Left colon (tissue), 2 donors: Measurements from ENCODE around the gene DAP. TPM values are rescaled to one million over a fixed set of nuclear protein-coding genes. Genes with fewer than 3 reads are reported as not detected.
A peak's percentile ranks its signal among the peaks of the same experiment; 100 is the strongest.

ENCODE experiments used
- ATAC-seq: fragments of 200-7000 bp; cut with Tn5 transposase; one replicate; pipeline ENCODE4 v1.9.1; 2020; ENCODE audit warnings: mild to moderate bottlenecking, moderate library complexity
- DNase-seq, 2 donors: peaks; one replicate each; pipeline ENCODE4 v3.0.0-alpha.2; 2020
- intact Hi-C, 2 donors: fragments of 100-400 bp; cut with DNase I in 1 of 2; cut with micrococcal nuclease in 1 of 2; formaldehyde crosslinking; loops; one replicate each; pipeline versions ENCODE4 v1.11.2 to v1.14.0; 2022; cut with DNase I, micrococcal nuclease
- total RNA-seq, 2 donors: library from RNA; stranded (reverse); fragmentation: NEBNext Ultra II Directional; extraction: Animal tissue kit (Norgen Biotek cat#: 25700); gene quantifications; one replicate each; pipeline ENCODE4 v1.2.1, GENCODE V29; 2021
- donor health status: DM: no; HTN: no; CAD: no.
- donor health status: DM: yes; HTN: yes; CAD: no.

DAP gene
- total RNA-seq, 2 donors from 2014 or later: 125 TPM

DNA sequence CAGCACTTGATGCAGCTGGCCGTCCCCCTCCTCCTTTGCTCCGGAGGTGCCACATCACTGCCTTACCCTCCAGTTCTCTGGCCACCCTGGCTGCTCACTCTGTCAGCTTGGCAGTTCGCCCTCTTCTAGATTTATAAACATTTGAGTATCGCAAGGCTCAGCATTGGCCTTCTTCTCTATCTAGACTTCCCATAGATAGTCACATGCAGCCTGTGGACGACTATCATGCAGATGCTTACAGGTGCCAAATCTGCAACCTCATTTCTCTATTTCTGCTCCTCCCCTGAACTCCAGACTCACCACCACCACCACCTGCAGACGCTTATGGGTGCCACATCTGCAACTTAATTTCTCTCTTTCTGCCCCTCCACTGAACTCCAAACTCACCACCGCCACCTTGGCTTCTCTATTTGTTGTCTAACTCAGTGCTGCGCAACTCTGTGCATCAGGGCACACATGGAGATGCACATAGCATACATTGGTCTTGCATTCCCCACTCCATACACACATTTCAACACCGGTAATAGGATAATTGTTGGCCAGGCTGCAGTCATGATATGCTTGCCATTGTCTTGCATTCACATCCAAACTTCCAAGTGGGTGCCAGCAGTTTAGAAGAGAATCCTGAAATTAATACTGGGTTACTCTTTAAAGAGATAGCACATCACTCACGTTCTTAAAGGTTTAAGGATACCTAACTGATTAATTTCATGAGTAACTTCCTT, 1.9 kb upstream of the DAP start:
- no peak for DNase-seq
- no peak for ATAC-seq
- intact Hi-C loops: no loop called here

DNA sequence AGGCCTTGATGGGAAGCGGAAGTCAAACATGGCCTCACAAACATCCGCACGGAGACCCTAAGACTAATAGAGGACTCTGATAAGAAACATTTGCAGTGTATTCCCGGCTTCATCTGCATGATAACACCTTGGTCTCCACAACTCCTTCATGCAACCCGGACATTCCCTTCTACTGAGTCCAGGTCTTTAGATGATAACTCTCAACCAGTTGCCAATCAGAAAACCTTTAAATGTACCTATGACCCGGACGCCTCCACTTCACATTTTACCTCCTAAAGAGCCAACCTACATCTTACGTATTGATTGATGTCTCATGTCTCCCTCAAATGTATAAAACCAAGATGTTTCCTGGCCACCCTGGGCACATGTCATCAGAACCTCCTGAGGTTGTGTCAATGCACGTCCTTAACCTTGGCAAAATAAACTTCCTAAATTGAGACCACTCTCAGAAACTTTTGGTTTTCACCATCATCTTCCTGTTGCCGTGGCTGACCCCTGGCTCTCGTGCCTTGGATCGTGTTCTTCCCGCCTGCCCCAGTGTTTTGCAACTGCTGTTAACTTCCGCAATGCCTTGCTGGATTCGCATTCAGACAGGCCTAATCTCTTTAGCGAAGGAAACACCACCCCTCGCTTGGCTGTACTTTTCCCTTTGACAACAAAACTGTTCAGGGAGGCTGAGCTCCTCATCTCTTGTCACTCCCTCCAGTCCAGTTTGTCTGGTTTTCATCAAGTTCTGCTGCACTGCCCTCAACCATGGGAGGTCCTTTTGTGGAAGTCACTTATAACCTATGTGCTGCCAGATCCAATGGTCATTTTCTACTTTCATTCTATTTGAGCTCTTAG, 1.1 kb upstream of the DAP start:
- ATAC-seq: no peak
- intact Hi-C loops: no loop called here

DNA sequence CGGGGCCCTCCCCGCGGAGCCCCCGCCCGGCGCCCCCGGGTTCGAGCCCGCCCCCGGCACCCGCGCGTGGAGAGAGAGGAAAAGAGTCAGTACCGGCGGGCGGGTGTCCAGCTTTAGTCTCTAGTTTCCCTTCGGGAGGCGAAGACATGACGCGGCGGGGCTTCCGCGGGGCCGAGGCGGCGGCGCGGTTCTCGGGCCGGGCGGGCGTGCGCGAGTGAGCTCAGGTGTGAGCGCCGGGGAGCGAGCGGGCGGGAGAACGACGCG, 181 bp downstream of the DAP start:
- no peak for ATAC-seq
- intact Hi-C loops: no loop called here
- DNase-seq: no peak

More for the DNA sequence above, 1.1 kb upstream of the DAP start:
- DNase-seq: peak in 1 of 2 donors; percentile 49

DNA sequence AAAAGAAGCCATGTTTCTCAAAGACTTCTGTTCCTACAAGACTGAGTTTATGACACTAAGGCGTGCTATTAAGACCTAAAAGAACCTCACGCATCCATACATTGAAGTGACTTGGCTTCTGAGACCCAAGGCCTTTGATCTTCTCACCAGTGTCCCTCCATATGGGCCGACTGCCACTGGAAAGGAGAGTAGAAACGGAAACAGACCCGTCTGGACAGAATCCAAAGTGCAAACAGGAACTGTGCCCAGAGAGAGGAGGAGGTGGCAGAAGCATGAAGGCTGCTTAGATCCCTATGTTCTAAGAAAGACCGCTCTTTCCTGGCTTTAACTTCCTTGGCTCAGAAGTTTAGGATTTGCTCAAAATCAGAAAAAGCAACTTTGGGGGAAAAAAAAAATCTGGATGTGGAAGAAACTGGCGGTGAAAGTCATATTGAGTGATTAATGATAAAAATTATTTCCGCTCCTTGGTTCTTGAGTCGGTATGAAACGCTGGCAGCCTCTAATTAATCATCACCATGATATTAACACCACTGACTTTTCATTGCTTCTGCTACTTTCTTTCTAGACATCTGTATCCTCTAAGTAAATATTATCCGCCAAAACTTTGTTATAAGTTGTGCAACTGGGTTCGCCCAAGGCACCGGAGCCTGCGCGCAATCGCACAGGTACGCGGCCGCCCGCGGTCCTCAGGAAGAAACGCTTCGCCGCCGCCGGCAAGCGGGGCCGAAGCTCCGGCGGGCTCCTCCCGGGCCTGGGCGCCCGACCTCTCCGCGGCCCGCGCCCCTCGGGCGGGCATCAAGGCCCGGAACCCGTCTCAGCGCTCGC, 726 bp downstream of the DAP start:
- peak; percentile 66 for ATAC-seq
- intact Hi-C loops: no loop called here
- DNase-seq: peak; percentile 65 to 69

DNA sequence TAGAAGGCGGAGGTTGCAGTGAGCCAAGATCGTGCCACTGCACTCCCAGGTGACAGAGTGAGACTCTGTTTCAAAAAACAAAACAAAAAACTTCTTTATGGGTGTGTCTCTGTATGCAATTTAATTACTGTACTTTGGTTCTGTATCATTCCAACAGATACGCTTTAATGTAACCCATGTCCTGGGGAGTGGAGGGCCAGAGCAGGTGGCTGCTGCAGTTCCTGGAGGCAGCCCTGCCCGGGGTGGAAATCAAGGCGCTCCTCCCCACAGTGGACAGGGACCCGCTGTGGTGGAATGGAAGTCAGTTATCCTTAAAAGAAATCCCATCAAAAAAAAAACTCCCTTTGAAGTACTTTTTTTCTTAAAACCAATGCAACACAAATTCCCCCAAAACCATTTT, 1.9 kb downstream of the DAP start:
- DNase-seq (peak; percentile 62 to 71), ATAC-seq (peak; percentile 73)
- intact Hi-C loops: no loop called here

DNA sequence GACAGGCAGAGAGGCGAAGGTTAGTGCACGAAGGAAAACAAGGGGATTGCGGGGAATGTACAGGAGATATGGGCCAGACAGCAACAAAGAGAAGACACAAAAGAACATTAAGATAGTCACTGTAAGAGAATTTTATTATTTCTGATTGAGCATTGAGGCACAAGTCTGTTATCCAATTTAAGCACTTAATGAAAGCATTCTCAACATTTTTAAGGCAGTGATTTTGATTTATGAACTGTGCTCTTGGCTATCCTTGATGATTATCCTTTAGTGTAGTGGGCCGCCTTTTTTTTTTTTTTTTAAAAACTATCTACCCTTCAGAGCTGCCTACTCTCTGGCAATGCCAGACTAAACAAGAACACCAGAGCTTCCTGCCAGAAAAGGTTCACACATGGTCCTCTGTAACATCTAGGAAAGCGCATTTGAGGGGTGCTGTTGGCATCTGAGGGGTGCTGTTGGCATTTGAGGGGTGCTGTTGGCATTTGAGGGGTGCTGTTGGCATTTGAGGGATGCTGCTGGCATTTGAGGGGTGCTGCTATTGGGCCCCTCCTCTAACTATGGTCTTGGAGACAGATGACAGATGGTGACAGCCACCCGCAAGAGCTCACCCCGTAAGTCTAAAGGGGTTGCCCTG, 3.0 kb downstream of the DAP start:
- DNase-seq: no peak
- intact Hi-C loops: no loop called here

DNA sequence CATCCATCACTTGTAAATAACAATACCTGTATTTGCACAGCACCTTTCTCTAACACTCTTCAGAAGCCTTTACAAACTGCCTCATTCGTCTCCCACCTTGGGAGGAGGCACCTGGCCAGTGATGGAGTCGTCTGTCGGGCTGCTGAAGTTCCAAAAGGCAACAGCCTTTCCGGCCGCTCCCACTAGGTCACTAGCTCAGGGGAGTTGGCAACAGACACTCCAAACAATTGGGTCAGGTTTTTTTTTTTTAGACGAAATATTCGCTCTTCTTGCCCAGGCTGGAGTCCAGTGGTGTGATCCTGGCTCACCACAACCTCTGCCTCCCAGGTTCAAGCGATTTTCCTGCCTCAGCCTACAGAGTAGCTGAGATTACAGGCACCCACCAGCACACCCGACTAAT, 4.0 kb downstream of the DAP start:
- intact Hi-C loops: no loop called here
- ATAC-seq (no peak), DNase-seq (no peak)

More for the DNA sequence above, 3.0 kb downstream of the DAP start:
- no peak for ATAC-seq

DNA sequence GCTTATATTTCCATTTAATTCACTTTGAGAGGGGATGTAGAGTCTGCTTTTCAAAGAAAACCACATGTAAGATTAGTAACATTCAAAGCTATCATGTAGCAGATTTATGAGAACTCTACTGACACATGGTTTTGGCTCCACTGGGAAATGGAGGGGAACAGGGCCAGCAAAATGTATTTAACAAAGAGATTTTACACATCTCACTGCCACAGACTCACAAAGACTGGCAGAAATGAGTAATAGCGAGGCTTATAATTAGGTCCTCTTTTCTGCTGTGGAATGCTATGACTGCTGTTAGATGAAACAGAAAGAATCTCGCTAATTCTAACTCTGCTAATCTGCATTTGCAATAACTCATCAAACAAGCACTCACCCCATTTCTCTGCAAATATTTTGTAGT, 4.5 kb downstream of the DAP start:
- intact Hi-C loops: no loop called here
- no peak for DNase-seq
- ATAC-seq: no peak

DNA sequence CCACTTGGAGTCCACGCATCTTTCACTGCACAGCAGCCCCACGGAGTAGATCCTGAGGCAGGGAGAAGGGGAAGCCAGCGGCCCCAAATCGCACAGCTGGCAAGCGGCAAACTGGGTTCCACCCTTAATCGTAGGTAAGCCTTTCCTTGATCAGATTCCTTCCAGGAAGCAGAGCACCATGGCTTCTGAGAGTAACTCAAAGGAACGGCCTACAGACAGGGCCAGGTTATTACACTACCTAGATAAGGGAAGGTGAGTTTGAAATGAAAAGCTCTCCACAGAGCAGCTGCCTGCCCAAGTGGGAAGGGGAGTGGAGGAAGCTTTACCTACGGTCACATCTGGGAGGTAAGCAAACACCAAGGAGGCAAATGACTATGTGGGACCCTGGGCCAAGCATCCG, 7.9 kb downstream of the DAP start:
- DNase-seq: no peak
- peak; percentile 50 for ATAC-seq
- intact Hi-C loops: no loop called here

DNA sequence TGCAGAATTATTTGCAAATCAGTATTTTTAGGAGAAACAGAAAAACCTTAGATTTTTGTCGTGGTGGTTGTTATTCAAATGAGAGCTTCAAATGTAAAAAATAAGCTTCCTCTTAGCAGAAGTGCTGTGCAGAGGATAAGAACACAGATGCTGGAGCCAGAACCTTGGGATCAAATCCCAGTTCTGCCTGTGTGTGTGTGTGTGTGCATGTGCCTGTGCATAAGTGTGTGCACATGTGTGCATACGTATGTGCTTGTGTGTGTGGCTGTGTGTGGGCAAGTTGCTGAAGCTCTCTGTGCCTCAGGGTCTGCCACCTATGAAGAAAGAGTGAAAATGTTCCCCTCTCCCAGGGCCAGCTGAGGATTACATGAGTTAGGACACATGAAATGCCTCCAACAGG, 8.6 kb downstream of the DAP start:
- ATAC-seq: no peak
- intact Hi-C loops: no loop called here
- DNase-seq: no peak

DNA sequence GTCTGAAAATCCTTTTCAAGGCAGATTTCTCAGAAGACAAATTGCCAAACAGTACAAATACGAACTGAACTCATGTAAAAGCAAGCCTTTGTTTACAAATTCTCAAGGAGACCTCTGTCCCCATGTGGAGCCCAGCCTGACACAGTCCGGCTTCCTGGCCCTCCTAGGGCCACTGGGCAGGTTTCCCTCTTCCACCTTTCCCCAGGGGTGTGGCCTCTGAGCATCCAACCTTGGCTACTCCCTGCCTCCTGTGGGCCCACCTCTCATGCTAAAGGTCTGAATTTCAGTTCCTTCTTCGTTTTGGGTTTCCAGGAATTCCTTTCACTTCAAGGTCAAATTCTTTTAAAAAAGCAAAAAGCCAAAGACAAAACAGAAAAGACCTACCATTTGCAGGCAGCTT, 10.1 kb downstream of the DAP start:
- ATAC-seq (no peak), DNase-seq (no peak)
- intact Hi-C loops: no loop called here

DNA sequence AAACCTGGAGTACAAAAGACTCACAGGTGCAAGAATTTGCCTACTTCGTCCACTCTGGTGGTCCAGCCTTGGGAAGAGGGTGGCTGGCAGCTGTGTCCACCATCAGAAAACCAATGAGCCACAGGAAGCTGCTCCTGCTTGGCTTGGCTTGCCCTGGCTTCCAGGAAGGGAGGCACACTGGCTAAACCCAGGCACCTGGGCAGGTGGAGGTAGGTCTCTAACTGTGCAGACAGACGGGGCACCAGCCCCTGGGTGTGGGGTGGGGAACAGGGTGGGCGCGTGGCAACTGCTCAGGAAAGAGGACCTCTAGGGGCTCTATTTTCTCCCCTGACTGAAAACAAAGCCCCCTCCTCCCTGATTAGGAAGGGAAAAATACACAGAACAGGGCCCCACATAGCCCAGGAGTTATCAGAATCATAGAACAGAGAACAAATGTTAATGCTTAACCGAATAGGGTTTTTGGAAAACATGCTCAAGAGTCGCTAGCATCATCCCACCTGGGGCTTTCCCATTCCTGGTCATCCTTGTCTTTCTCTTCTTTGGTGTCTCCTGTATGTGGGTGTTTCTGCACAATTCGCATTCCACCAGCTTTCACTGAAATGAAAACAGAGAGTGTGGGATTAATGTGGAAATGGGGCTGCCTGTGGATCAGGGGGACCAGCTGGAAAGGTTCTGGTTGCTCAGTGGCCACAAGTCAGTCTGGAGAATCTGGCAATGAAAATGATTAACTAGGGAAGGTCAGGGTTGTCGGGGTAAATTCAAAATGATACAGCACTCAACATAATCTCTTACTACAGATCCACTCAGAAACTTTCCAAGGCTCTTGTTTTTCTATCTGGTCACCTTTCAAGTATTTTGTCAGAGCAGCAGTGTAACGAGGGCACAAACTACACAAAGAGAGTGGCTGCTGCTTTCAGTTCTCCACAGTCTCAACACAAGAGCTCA, 13.1 kb downstream of the DAP start:
- ATAC-seq: peak; percentile 36

DNA sequence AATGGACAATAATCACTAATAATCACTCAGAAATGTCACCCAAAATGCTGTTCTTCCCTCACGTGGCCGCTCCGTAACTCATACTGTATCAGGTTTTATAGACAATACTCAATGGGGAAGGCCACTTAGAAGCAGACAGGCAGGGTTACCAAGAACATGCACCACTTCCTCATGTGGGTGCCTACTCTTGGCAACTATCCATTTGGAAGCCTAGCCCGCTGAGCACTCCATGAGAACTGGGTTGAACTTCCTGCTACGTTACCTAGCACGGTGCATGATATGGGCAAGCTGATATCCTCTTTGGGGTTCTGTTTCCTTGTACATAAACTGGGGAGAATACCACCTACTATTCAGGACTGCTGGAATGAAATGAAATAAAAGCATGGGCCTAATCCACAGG, 14.3 kb downstream of the DAP start:
- ATAC-seq (peak; percentile 98), DNase-seq (peak; percentile 55 to 83)
- intact Hi-C loops: no loop called here

More for the DNA sequence above, 13.1 kb downstream of the DAP start:
- DNase-seq: no peak
- intact Hi-C loops: no loop called here

DNA sequence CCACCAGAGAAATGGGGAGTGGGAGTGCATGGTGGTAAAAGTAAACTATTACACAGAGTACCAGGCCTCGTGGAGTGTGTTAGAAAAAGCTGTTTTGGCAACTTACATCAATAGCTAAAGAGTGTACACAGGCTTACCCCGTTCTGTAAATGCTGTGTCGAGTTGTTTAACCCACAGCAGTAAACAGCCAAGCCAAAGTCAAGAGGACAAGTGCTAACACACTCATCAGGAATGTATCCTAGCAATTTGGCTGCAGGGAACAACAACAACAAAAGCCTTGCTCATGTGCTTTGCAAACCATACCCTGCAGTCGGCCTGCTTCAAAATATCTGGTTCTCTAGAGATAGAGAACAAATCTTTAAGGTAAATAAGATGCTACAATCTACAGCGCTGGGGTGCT, 15.9 kb downstream of the DAP start:
- DNase-seq (no peak), ATAC-seq (no peak)
- intact Hi-C loops: no loop called here

DNA sequence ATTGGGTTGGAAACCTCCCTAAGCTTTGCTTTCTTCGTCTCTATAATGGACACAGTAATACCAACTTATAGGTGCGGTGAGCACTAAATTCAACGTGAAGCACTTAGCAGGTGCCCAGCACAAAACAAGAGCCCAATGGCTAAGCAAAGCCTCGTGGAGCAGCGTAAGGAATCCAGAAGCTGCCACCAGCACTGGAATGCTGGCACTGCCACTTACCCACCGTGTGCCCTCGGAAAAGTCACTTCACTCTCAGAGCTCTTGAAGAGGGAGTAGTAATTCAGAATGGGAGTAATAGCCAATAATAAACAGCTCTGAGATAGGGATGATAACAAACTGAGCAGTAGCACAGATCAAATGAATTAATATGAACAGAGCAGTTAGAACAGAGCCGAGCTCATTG, 16.4 kb downstream of the DAP start:
- ATAC-seq (no peak), DNase-seq (no peak)
- intact Hi-C loops: no loop called here

DNA sequence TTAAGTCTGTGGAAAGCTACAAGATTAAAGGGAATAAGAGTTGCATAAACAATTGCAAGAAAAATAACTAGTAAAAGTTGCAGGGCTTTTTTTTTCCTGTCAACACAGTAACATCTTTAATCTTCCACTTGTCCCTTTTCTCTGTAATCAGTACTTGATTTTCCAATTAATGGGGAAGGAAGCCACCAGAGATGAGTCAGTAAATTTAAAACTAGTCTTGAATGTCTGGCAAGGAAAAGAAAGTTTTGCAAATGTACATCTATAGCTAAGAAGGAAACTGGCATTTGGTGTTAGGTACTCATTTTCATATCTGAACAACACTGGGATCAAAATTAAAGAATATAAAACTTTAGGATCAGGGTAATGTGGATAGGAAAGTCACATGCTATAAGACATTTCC, 17.1 kb downstream of the DAP start:
- no peak for ATAC-seq
- intact Hi-C loops: no loop called here

DNA sequence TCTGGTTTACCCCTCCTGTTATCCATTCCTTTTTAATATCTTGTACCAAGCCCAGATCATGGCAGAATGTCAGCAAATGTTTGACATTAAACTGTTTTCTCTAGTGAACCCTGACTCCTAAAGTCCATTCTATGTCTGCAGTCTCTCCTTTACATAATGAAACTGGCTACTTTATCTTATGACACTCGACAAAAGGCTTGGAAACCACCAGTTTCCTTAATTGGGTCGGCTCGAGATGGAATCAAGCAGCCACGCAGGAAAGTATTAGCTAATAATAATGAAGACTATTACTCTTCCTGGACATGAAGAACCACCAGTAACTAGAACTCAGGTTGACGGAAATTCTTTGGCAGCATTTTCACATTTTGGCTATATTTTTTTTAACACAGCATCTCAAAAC, 17.5 kb downstream of the DAP start:
- no peak for DNase-seq
- intact Hi-C loops: no loop called here
- ATAC-seq: no peak

More for the DNA sequence above, 17.1 kb downstream of the DAP start:
- no peak for DNase-seq

DNA sequence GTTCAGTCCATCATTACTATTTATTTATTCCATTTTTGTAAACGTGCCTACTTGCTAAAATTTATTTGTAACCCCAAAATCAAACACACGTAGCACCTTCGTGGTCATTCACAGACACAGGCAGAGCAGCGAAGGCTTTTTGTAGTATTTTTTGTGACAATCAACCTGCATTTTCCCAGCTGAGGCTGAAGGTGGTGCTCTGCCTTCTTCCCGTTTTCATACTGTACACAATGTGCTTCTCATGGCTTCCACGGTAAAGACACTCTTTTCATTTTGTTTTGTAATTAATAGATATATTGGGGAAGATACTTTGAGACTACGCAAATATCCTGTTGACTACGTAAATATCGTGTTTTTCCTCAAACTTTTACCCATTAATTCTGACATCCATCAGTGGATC, 19.4 kb downstream of the DAP start:
- intact Hi-C loops: no loop called here
- DNase-seq (no peak), ATAC-seq (no peak)
